GM12878 (cell line): ENCODE data around the gene EFCAB8. TPM values are rescaled to one million over a fixed set of nuclear protein-coding genes. Genes with fewer than 3 reads are reported as not detected.

ENCODE experiments used
- ATAC-seq: fragments of 200-7000 bp; cut with Tn5 transposase; 3 replicates; pipeline ENCODE4 v1.9.1; 2020; ENCODE audit warnings: mild to moderate bottlenecking, moderate library complexity
- BruUV-seq: library from RNA; stranded (reverse); fragments of 400-500 nt; replicated peaks from 2 replicates; lab custom pipeline; 2021; lab: Mats Ljungman, UMichigan
- CTCF ChIA-PET: fragments of 300-600 bp; sonication (Branson Sonifier 250); formaldehyde crosslinking; extraction: SDS; loops from one replicate; lab custom pipeline; 2021; ENCODE audit warnings: inconsistent platforms; lab: Yijun Ruan, JAX
- POLR2A ChIA-PET: fragments of 350-600 bp; formaldehyde crosslinking; extraction: SDS; loops from one replicate; lab custom pipeline; 2021; ENCODE audit warnings: inconsistent platforms; lab: Charles Lee
- RAD21 ChIA-PET: fragments of 300-600 bp; sonication (Branson Sonifier 250); formaldehyde crosslinking; loops from one replicate; lab custom pipeline; 2023; ENCODE audit warnings: antibody characterized with exemption; ENCODE audit not compliant: unreplicated experiment; lab: Charles Lee
- SMC1A ChIA-PET: fragments of 300-600 bp; sonication (Branson Sonifier 250); formaldehyde crosslinking; loops from one replicate; lab custom pipeline; 2023; ENCODE audit not compliant: unreplicated experiment, uncharacterized antibody; lab: Charles Lee
- DNase-seq: peaks from one replicate; pipeline ENCODE4 v3.0.0-alpha.2; 2011; ENCODE audit warnings: low read depth, low spot score
- FAIRE-seq: peaks from 3 replicates; lab custom pipeline; 2011; peaks lifted over from hg19 to GRCh38; lab: Jason Lieb, UNC
- H2AFZ ChIP-seq: 2 replicates; pipeline ENCODE4 v1.6.0; 2011; ENCODE audit warnings: low read depth, low read length, control low read depth; ENCODE audit not compliant: control insufficient read depth
- H3K27ac ChIP-seq: 2 replicates; pipeline ENCODE4 v1.5.1; 2011; ENCODE audit warnings: control low read depth; ENCODE audit not compliant: control insufficient read depth, insufficient read depth
- H3K27me3 ChIP-seq, 2 experiments: replicated peaks in 1 of 2; 2 replicates each; pipeline versions ENCODE4 v1.6.0 to v1.6.1; 2011; ENCODE audit warnings: low read length in 1 of 2; ENCODE audit not compliant: control insufficient read depth in 2 of 2, insufficient read depth in 2 of 2
- H3K36me3 ChIP-seq, 2 experiments: 2 replicates each; pipeline ENCODE4 v1.5.1; 2011; ENCODE audit warnings: low read length in 1 of 2; ENCODE audit not compliant: control insufficient read depth in 2 of 2, insufficient read depth in 2 of 2
- H3K4me1 ChIP-seq: 2 replicates; pipeline ENCODE4 v1.6.1; 2011; ENCODE audit warnings: mild to moderate bottlenecking, low read length, moderate library complexity, mixed read lengths; ENCODE audit not compliant: control insufficient read depth, insufficient read depth
- H3K4me2 ChIP-seq: 2 replicates; pipeline ENCODE4 v1.6.0; 2011; ENCODE audit warnings: control low read depth; ENCODE audit not compliant: control insufficient read depth, insufficient read depth
- H3K4me3 ChIP-seq: fragments of 200-600 bp; sonication (generic); 2 replicates; pipeline ENCODE4 v1.5.1; 2016
- H3K79me2 ChIP-seq: 2 replicates; pipeline ENCODE4 v1.6.0; 2011; ENCODE audit warnings: low read length; ENCODE audit not compliant: control insufficient read depth, insufficient read depth
- H3K9ac ChIP-seq: 2 replicates; pipeline ENCODE4 v1.8.0; 2011; ENCODE audit warnings: low read length, control low read depth, mixed read lengths; ENCODE audit not compliant: control insufficient read depth, insufficient read depth
- H3K9me3 ChIP-seq: replicated peaks from 3 replicates; pipeline ENCODE4 v1.5.1; 2011; ENCODE audit warnings: mild to moderate bottlenecking, low read length; ENCODE audit not compliant: control insufficient read depth, insufficient read depth
- H4K20me1 ChIP-seq: 2 replicates; pipeline ENCODE4 v1.6.0; 2011; ENCODE audit not compliant: control insufficient read depth, insufficient read depth
- ASH2L ChIP-seq: fragments of 300-600, 200-600 bp; sonication (generic); IDR thresholded peaks from 2 replicates; pipeline ENCODE4 v1.6.1; 2017; ENCODE audit warnings: low read depth, mild to moderate bottlenecking, borderline replicate concordance
- CBFB ChIP-seq: IDR thresholded peaks from 2 replicates; pipeline ENCODE4 v1.6.1; 2016; ENCODE audit warnings: antibody characterized with exemption, low read depth
- DPF2 ChIP-seq: fragments of 450-650 bp; IDR thresholded peaks from 2 replicates; pipeline ENCODE4 v1.6.1; 2017; ENCODE audit warnings: mild to moderate bottlenecking
- EED ChIP-seq: sonication (generic); IDR thresholded peaks from 2 replicates; pipeline ENCODE4 v1.6.1; 2016; ENCODE audit warnings: antibody characterized with exemption, low read depth
- ETV6 ChIP-seq, 2 experiments: fragments of 450-650 bp in 1 of 2; IDR thresholded peaks in 1 of 2; conservative IDR thresholded peaks in 1 of 2; 2 replicates each; pipeline ENCODE4 v1.6.1; 2014; ENCODE audit warnings: antibody characterized with exemption in 1 of 2, borderline replicate concordance in 1 of 2, low read depth in 1 of 2, mild to moderate bottlenecking in 1 of 2, moderate library complexity in 1 of 2
- FOXK2 ChIP-seq: fragments of 450-650 bp; IDR thresholded peaks from 2 replicates; pipeline ENCODE4 v1.6.1; 2017; ENCODE audit warnings: mild to moderate bottlenecking, moderate library complexity
- GABPA ChIP-seq: IDR thresholded peaks from 2 replicates; pipeline ENCODE4 v1.6.1; 2014; ENCODE audit warnings: antibody characterized with exemption, low read depth, mild to moderate bottlenecking, inconsistent platforms
- MXI1 ChIP-seq: fragments of 150-350 bp; IDR thresholded peaks from 2 replicates; pipeline ENCODE4 v1.6.1; 2011; ENCODE audit warnings: low read depth, mild to moderate bottlenecking, inconsistent platforms, low read length, improper control_type of control experiment
- NFYB ChIP-seq: IDR thresholded peaks from 2 replicates; pipeline ENCODE4 v1.6.1; 2011; ENCODE audit warnings: low read depth, mild to moderate bottlenecking, low read length, improper control_type of control experiment, moderate library complexity; ENCODE audit not compliant: insufficient read depth
- NR2C2 ChIP-seq: IDR thresholded peaks from 2 replicates; pipeline ENCODE4 v1.6.1; 2011; ENCODE audit warnings: borderline replicate concordance, low read depth; ENCODE audit not compliant: control insufficient read depth, insufficient read length
- NRF1 ChIP-seq: conservative IDR thresholded peaks from 2 replicates; pipeline ENCODE4 v1.6.1; 2011; ENCODE audit warnings: mild to moderate bottlenecking, low read depth, low read length, improper control_type of control experiment
- POU2F2 ChIP-seq: IDR thresholded peaks from 3 replicates; pipeline ENCODE4 v1.6.1; 2011; ENCODE audit warnings: low read depth, mild to moderate bottlenecking, low read length, borderline replicate concordance
- WRNIP1 ChIP-seq: IDR thresholded peaks from 2 replicates; pipeline ENCODE4 v1.6.1; 2011; ENCODE audit warnings: low read depth, low read length, improper control_type of control experiment, borderline replicate concordance
- WGBS: methylation state at CpG from one replicate; pipeline ENCODE4 v1.1.6; 2016; ENCODE audit warnings: low lambda C conversion rate; ENCODE audit not compliant: insufficient replicate concordance, insufficient coverage; ENCODE audit errors: missing lambda C conversion rate; 5-methylcytosine and 5-hydroxymethylcytosine counted together
- in situ Hi-C: fragments of 300-500 bp; cut with MboI; formaldehyde crosslinking; loops from 9 replicates; pipeline ENCODE4 v1.14.3; 2018; ENCODE audit warnings: mixed read lengths
- intact Hi-C: fragments of 100-400 bp; cut with micrococcal nuclease; formaldehyde crosslinking; loops from one replicate; pipeline ENCODE4 v1.14.2; 2022; ENCODE audit not compliant: unreplicated experiment
- polyA plus RNA-seq, 11 experiments: library from polyadenylated mRNA; depleted of rRNA in 4 of 11; unstranded in 6 of 11; stranded (reverse) in 5 of 11; fragments of >200 nt; fragmentation: Nextera tagmentation in 4 of 11; fragmentation: Illumina TruSeq in 1 of 11; extraction: Ambion mirVana in 4 of 11; extraction: Trizol in 1 of 11; gene quantifications; 1 replicate in 1 of 11; 2 replicates in 10 of 11; pipeline versions ENCODE4 v1.2.1 to v1.2.3, GENCODE V29; 2011 to 2016; ENCODE audit warnings: inconsistent platforms in 2 of 11, missing spikeins in 2 of 11, low read depth in 1 of 11
- total RNA-seq, 4 experiments: library from RNA; depleted of rRNA in 3 of 4; stranded (reverse); fragments of >200 nt in 3 of 4; fragmentation: Illumina TruSeq in 1 of 4; extraction: Trizol in 1 of 4; gene quantifications; 2 replicates each; pipeline versions ENCODE4 v1.2.1 to v1.2.3, GENCODE V29; 2013 to 2021
- TF ChIP-seq, protein P1 (sequence below): fragments of 450-650 bp; IDR thresholded peaks from 2 replicates; pipeline ENCODE4 v1.6.1; 2016; ENCODE audit warnings: mild to moderate bottlenecking
- TF ChIP-seq, protein P2 (sequence below): fragments of 450-650 bp; IDR thresholded peaks from 2 replicates; pipeline ENCODE4 v1.6.1; 2017; ENCODE audit warnings: low read depth, mild to moderate bottlenecking, moderate library complexity
- TF ChIP-seq, protein P3 (sequence below): IDR thresholded peaks from 2 replicates; pipeline ENCODE4 v1.6.1; 2012; ENCODE audit warnings: low read depth, low read length, improper control_type of control experiment
- TF ChIP-seq, protein P4 (sequence below): fragments of 450-650 bp; formaldehyde crosslinking; IDR thresholded peaks from 2 replicates; pipeline ENCODE4 v1.4.0; 2022; ENCODE audit warnings: mild to moderate bottlenecking, moderate library complexity

The EFCAB8 gene
- total and polyA plus RNA-seq, 10 of the 15 experiments (the other 5 are each of a cell fraction or from before 2014, with no cell fraction given) = 0.04 to 0.18 (median 0.06) TPM; not detected in 4

DNA sequence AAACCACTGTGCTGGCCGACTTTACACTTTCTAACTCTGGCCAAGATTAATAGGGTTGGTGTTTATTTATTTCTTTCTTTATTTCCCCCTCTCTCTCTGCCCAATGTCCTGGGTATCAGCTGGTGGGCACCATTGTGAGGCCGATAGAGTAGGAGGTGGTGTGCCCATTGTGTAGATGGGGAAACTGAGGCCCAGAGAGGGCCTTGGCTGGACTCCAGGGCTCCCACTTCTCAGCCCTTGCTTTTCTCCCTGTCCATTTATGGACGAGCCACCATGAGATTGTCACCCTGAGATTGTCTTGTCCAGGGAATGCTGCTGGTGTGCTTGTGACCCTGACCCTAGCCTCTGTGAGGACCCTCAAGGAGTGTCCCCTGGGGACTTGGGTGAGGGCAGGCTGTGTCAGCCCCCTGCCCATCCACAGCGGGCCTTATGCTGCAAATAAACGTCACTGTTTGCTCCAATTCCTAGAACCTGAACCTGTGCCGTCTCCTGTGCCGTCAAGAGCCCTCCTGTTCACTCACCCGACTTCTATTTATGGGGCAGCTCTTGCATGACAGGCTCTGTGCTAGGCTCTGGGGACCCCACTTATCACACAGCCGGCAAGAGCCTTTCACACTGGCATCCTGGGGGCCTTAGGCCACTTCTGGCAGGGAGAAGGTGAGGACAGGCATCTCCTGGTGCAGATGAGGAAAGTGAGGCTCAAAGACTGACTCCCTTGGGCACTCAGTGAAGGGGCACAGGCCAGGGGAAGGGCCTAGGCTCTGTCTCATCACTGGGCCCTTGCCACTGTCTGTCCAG lies 120.7 kb downstream of the EFCAB8 start:
- DNase-seq (no peak), ATAC-seq (no peak), FAIRE-seq (no peak)
- ChIA-PET SMC1A (no interaction called here), RAD21 (no interaction called here), POLR2A (no interaction called here), CTCF (no interaction called here)
- H3K36me3 ChIP-seq = no peaks in the 10 kb centered on the region
- H3K4me1 ChIP-seq = no peaks in the 10 kb centered on the region
- BruUV-seq = no TSS peak
- intact Hi-C loops = no loop called here
- no peaks in the 10 kb centered on the region for H3K79me2 ChIP-seq
- no peaks in the 10 kb centered on the region for H4K20me1 ChIP-seq
- no peak overlapping the region for H3K4me2 ChIP-seq
- no peak overlapping the region for H3K27ac ChIP-seq
- H2AFZ ChIP-seq = no peak overlapping the region
- TF ChIP-seq POU2F2 = no peak
- TF ChIP-seq, protein P1, sequence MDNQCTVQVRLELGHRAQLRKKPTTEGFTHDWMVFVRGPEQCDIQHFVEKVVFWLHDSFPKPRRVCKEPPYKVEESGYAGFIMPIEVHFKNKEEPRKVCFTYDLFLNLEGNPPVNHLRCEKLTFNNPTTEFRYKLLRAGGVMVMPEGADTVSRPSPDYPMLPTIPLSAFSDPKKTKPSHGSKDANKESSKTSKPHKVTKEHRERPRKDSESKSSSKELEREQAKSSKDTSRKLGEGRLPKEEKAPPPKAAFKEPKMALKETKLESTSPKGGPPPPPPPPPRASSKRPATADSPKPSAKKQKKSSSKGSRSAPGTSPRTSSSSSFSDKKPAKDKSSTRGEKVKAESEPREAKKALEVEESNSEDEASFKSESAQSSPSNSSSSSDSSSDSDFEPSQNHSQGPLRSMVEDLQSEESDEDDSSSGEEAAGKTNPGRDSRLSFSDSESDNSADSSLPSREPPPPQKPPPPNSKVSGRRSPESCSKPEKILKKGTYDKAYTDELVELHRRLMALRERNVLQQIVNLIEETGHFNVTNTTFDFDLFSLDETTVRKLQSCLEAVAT = no peak
- TF ChIP-seq, protein P2, sequence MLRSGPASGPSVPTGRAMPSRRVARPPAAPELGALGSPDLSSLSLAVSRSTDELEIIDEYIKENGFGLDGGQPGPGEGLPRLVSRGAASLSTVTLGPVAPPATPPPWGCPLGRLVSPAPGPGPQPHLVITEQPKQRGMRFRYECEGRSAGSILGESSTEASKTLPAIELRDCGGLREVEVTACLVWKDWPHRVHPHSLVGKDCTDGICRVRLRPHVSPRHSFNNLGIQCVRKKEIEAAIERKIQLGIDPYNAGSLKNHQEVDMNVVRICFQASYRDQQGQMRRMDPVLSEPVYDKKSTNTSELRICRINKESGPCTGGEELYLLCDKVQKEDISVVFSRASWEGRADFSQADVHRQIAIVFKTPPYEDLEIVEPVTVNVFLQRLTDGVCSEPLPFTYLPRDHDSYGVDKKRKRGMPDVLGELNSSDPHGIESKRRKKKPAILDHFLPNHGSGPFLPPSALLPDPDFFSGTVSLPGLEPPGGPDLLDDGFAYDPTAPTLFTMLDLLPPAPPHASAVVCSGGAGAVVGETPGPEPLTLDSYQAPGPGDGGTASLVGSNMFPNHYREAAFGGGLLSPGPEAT = no peak
- TF ChIP-seq EED = no peak
- TF ChIP-seq, protein P3, sequence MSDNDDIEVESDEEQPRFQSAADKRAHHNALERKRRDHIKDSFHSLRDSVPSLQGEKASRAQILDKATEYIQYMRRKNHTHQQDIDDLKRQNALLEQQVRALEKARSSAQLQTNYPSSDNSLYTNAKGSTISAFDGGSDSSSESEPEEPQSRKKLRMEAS = no peak
- no peak for TF ChIP-seq WRNIP1
- TF ChIP-seq FOXK2 = no peak
- no peak for TF ChIP-seq GABPA
- TF ChIP-seq NFYB = no peak
- no peak for TF ChIP-seq CBFB
- TF ChIP-seq, protein P4, sequence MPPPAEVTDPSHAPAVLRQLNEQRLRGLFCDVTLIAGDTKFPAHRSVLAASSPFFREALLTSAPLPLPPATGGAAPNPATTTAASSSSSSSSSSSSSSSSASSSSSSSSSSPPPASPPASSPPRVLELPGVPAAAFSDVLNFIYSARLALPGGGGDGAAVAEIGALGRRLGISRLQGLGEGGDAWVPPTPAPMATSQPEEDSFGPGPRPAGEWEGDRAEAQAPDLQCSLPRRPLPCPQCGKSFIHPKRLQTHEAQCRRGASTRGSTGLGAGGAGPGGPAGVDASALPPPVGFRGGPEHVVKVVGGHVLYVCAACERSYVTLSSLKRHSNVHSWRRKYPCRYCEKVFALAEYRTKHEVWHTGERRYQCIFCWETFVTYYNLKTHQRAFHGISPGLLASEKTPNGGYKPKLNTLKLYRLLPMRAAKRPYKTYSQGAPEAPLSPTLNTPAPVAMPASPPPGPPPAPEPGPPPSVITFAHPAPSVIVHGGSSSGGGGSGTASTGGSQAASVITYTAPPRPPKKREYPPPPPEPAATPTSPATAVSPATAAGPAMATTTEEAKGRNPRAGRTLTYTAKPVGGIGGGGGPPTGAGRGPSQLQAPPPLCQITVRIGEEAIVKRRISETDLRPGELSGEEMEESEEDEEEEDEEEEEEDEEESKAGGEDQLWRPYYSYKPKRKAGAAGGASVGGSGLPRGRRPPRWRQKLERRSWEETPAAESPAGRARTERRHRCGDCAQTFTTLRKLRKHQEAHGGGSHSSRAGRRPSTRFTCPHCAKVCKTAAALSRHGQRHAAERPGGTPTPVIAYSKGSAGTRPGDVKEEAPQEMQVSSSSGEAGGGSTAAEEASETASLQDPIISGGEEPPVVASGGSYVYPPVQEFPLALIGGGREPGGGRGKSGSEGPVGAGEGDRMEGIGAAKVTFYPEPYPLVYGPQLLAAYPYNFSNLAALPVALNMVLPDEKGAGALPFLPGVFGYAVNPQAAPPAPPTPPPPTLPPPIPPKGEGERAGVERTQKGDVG (CRISPR knock-in tag) = no peak
- no peak for TF ChIP-seq ASH2L
- no peak for TF ChIP-seq MXI1
- TF ChIP-seq NRF1 = no peak
- TF ChIP-seq DPF2 = no peak
- no peak for TF ChIP-seq ETV6 (conservative IDR thresholded peaks at IDR 0.05 in 1 of 2, IDR thresholded peaks at IDR 0.05 in 1 of 2; ENCODE audit: borderline replicate concordance in 1 of 2, low read depth in 1 of 2)
- no peak for TF ChIP-seq NR2C2
- no peak overlapping the region for H3K4me3 ChIP-seq
- no peaks in the 10 kb centered on the region; a peak in 1 of 4 replicates for H3K27me3 ChIP-seq
- 31% methylated on average over 9 of the region's 9 CpGs for WGBS
- in situ Hi-C loops = no loop called here
- peaks cover 4% of the 10 kb centered on the region; the same call in 2 of the 3 replicates for H3K9me3 ChIP-seq
- H3K9ac ChIP-seq = no peak overlapping the region
